Activated naive CD4-positive, alpha-beta T cell treated with anti-CD3 and anti-CD28 coated beads, Interleukin-2, amount 50 U/mL, for 24 hours (primary cell): ENCODE data around the gene NFU1.

Source experiments
- H3K27ac Mint-ChIP-seq: one replicate; pipeline ENCODE4 v1.8.0; 2021; ENCODE audit warnings: mild to moderate bottlenecking, mixed read lengths
- H3K27me3 Mint-ChIP-seq: one replicate; pipeline ENCODE4 v1.8.0; 2021; ENCODE audit warnings: mixed read lengths
- H3K36me3 Mint-ChIP-seq: one replicate; pipeline ENCODE4 v1.8.0; 2021; ENCODE audit warnings: mixed read lengths
- H3K4me1 Mint-ChIP-seq: one replicate; pipeline ENCODE4 v1.8.0; 2021; ENCODE audit warnings: mixed read lengths
- H3K4me3 Mint-ChIP-seq: one replicate; pipeline ENCODE4 v1.8.0; 2021; ENCODE audit warnings: mild to moderate bottlenecking, mixed read lengths
- H3K9me3 Mint-ChIP-seq: one replicate; pipeline ENCODE4 v1.8.0; 2021; ENCODE audit warnings: mixed read lengths

Gene NFU1

DNA sequence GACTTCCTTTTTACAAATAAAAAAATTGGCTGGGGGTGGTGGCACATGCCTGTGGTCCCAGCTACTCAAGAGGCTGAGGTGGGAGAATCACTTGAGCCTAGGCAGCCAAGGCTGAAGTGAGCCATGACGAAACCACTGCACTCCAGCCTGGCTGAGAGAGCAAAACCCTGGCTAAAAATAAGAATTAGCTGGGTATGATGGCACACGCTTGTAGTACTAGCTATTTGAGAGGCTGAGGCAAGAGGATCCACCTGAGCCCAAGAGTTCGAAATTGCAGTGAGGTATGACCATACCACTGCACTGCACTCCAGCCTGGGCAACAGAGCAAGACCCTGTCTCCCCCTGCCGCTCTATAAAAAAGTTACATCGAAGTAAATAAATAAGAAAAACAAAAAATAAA is 83.9 kb downstream of the NFU1 start:
- H3K9me3 Mint-ChIP-seq = no peaks in the 10 kb centered on the region
- H3K36me3 Mint-ChIP-seq = peaks cover 30% of the 10 kb centered on the region
- H3K27ac Mint-ChIP-seq = no peak overlapping the region

GRCh38 chr2:69348781-69349180 is 88.5 kb downstream of the NFU1 start:
- no peak overlapping the region for H3K27ac Mint-ChIP-seq
- no peaks in the 10 kb centered on the region for H3K27me3 Mint-ChIP-seq
- H3K36me3 Mint-ChIP-seq = peaks cover 21% of the 10 kb centered on the region
- H3K4me3 Mint-ChIP-seq = no peak overlapping the region
- H3K4me1 Mint-ChIP-seq = no peaks in the 10 kb centered on the region
- H3K9me3 Mint-ChIP-seq = no peaks in the 10 kb centered on the region

More for the DNA sequence above, 83.9 kb downstream of the NFU1 start:
- Mint-ChIP-seq H3K4me3 (no peak overlapping the region), H3K27me3 (no peaks in the 10 kb centered on the region), H3K4me1 (no peaks in the 10 kb centered on the region)
